Measurements from ENCODE around the gene ARHGAP24. TPM values are rescaled to one million over a fixed set of nuclear protein-coding genes. Genes with fewer than 3 reads are reported as not detected.
A peak's percentile ranks its signal among the peaks of the same experiment; 100 is the strongest.

The ARHGAP24 gene
- total RNA-seq, 1 experiment from 2014 or later: 5.4 TPM

- DNase-seq (ENCODE audit: low read depth in 1 of 2, low spot score in 2 of 2): no peak
- no peaks in the 10 kb centered on the region for H3K36me3 ChIP-seq
- no peak overlapping the region for H3K4me3 ChIP-seq
- H3K27ac ChIP-seq: no peak overlapping the region
- H3K27me3 ChIP-seq (replicated peaks): no peaks in the 10 kb centered on the region
- H3K9me3 ChIP-seq (replicated peaks): no peaks in the 10 kb centered on the region
- H3K4me1 ChIP-seq (replicated peaks): no peaks in the 10 kb centered on the region
Observed at GRCh38 chr4:85755285-85755684, 280.3 kb downstream of the ARHGAP24 start.

- Histone ChIP-seq H3K27me3 (replicated peaks) (no peaks in the 10 kb centered on the region), H3K36me3 (no peaks in the 10 kb centered on the region), H3K4me1 (replicated peaks) (peaks cover 5% of the 10 kb centered on the region), H3K4me3 (no peak overlapping the region), H3K27ac (no peak overlapping the region), H3K9me3 (replicated peaks) (no peaks in the 10 kb centered on the region)
- peak in 1 of 2 experiments; percentile 7 for DNase-seq (ENCODE audit: low read depth in 1 of 2, low spot score in 2 of 2)
Observed at GRCh38 chr4:85756938-85757337, 282.0 kb downstream of the ARHGAP24 start.

- Histone ChIP-seq H3K27me3 (replicated peaks) (no peaks in the 10 kb centered on the region), H3K27ac (no peak overlapping the region), H3K36me3 (no peaks in the 10 kb centered on the region), H3K9me3 (replicated peaks) (no peaks in the 10 kb centered on the region), H3K4me1 (replicated peaks) (peaks cover 23% of the 10 kb centered on the region), H3K4me3 (no peak overlapping the region)
- no peak for DNase-seq (ENCODE audit: low read depth in 1 of 2, low spot score in 2 of 2)
Observed at GRCh38 chr4:85759388-85759787, 284.4 kb downstream of the ARHGAP24 start.

GRCh38 chr4:85760511-85760910 lies 285.6 kb downstream of the ARHGAP24 start:
- Histone ChIP-seq H3K27ac (no peak overlapping the region), H3K36me3 (no peaks in the 10 kb centered on the region), H3K4me3 (no peak overlapping the region), H3K9me3 (replicated peaks) (no peaks in the 10 kb centered on the region), H3K27me3 (replicated peaks) (no peaks in the 10 kb centered on the region), H3K4me1 (replicated peaks) (peaks cover 23% of the 10 kb centered on the region)
- DNase-seq (ENCODE audit: low read depth in 1 of 2, low spot score in 2 of 2): no peak

GRCh38 chr4:85761803-85762528 lies 287.0 kb downstream of the ARHGAP24 start:
- Histone ChIP-seq H3K4me1 (replicated peaks) (peaks cover 23% of the 10 kb centered on the region), H3K27ac (peak overlapping the region; percentile 38), H3K36me3 (no peaks in the 10 kb centered on the region), H3K9me3 (replicated peaks) (no peaks in the 10 kb centered on the region), H3K4me3 (no peak overlapping the region), H3K27me3 (replicated peaks) (no peaks in the 10 kb centered on the region)
- no peak for DNase-seq (ENCODE audit: low read depth in 1 of 2, low spot score in 2 of 2)

GRCh38 chr4:85762529-85762871 lies 287.6 kb downstream of the ARHGAP24 start:
- DNase-seq (ENCODE audit: low read depth in 1 of 2, low spot score in 2 of 2): peak in 1 of 2 experiments; percentile 28
- H3K4me3 ChIP-seq: no peak overlapping the region
- H3K27ac ChIP-seq: peak overlapping the region; percentile 38
- no peaks in the 10 kb centered on the region for H3K9me3 ChIP-seq (replicated peaks)
- peaks cover 23% of the 10 kb centered on the region for H3K4me1 ChIP-seq (replicated peaks)
- H3K36me3 ChIP-seq: no peaks in the 10 kb centered on the region
- H3K27me3 ChIP-seq (replicated peaks): no peaks in the 10 kb centered on the region

- peak overlapping the region; percentile 38 for H3K27ac ChIP-seq
Observed at GRCh38 chr4:85763202-85763601, 288.3 kb downstream of the ARHGAP24 start.

GRCh38 chr4:85767649-85768048 lies 292.7 kb downstream of the ARHGAP24 start:
- no peaks in the 10 kb centered on the region for H3K27me3 ChIP-seq (replicated peaks)
- H3K27ac ChIP-seq: no peak overlapping the region
- no peaks in the 10 kb centered on the region for H3K36me3 ChIP-seq
- no peaks in the 10 kb centered on the region for H3K9me3 ChIP-seq (replicated peaks)
- DNase-seq (ENCODE audit: low read depth in 1 of 2, low spot score in 2 of 2): no peak
- H3K4me1 ChIP-seq (replicated peaks): peaks cover 10% of the 10 kb centered on the region
- H3K4me3 ChIP-seq: no peak overlapping the region

More at GRCh38 chr4:85763202-85763601, 288.3 kb downstream of the ARHGAP24 start:
- no peak overlapping the region for H3K4me3 ChIP-seq
- H3K27me3 ChIP-seq (replicated peaks): no peaks in the 10 kb centered on the region
- H3K36me3 ChIP-seq: no peaks in the 10 kb centered on the region
- DNase-seq (ENCODE audit: low read depth in 1 of 2, low spot score in 2 of 2): no peak
- no peaks in the 10 kb centered on the region for H3K9me3 ChIP-seq (replicated peaks)
- H3K4me1 ChIP-seq (replicated peaks): peaks cover 23% of the 10 kb centered on the region

- Histone ChIP-seq H3K27ac (no peak overlapping the region), H3K36me3 (no peaks in the 10 kb centered on the region), H3K9me3 (replicated peaks) (no peaks in the 10 kb centered on the region), H3K4me1 (replicated peaks) (no peaks in the 10 kb centered on the region), H3K27me3 (replicated peaks) (no peaks in the 10 kb centered on the region), H3K4me3 (no peak overlapping the region)
- no peak for DNase-seq (ENCODE audit: low read depth in 1 of 2, low spot score in 2 of 2)
Observed at GRCh38 chr4:85769009-85769408, 294.1 kb downstream of the ARHGAP24 start.

GRCh38 chr4:85772470-85772869 lies 297.5 kb downstream of the ARHGAP24 start:
- H3K36me3 ChIP-seq: no peaks in the 10 kb centered on the region
- H3K4me1 ChIP-seq (replicated peaks): peaks cover 12% of the 10 kb centered on the region
- no peaks in the 10 kb centered on the region for H3K27me3 ChIP-seq (replicated peaks)
- no peaks in the 10 kb centered on the region for H3K9me3 ChIP-seq (replicated peaks)
- H3K4me3 ChIP-seq: no peak overlapping the region
- H3K27ac ChIP-seq: no peak overlapping the region
- no peak for DNase-seq (ENCODE audit: low read depth in 1 of 2, low spot score in 2 of 2)

GRCh38 chr4:85773372-85773771 lies 298.4 kb downstream of the ARHGAP24 start:
- DNase-seq (ENCODE audit: low read depth in 1 of 2, low spot score in 2 of 2): no peak
- Histone ChIP-seq H3K4me3 (no peak overlapping the region), H3K36me3 (no peaks in the 10 kb centered on the region), H3K4me1 (replicated peaks) (peaks cover 12% of the 10 kb centered on the region), H3K9me3 (replicated peaks) (no peaks in the 10 kb centered on the region), H3K27ac (no peak overlapping the region), H3K27me3 (replicated peaks) (no peaks in the 10 kb centered on the region)

- no peak for DNase-seq (ENCODE audit: low read depth in 1 of 2, low spot score in 2 of 2)
Observed at GRCh38 chr4:85774000-85774399, 299.1 kb downstream of the ARHGAP24 start.

GRCh38 chr4:85774489-85774888 lies 299.5 kb downstream of the ARHGAP24 start:
- Histone ChIP-seq H3K4me3 (no peak overlapping the region), H3K36me3 (no peaks in the 10 kb centered on the region), H3K27ac (no peak overlapping the region), H3K4me1 (replicated peaks) (peaks cover 12% of the 10 kb centered on the region), H3K9me3 (replicated peaks) (no peaks in the 10 kb centered on the region), H3K27me3 (replicated peaks) (no peaks in the 10 kb centered on the region)
- no peak for DNase-seq (ENCODE audit: low read depth in 1 of 2, low spot score in 2 of 2)

More at GRCh38 chr4:85774000-85774399, 299.1 kb downstream of the ARHGAP24 start:
- no peaks in the 10 kb centered on the region for H3K9me3 ChIP-seq (replicated peaks)
- no peaks in the 10 kb centered on the region for H3K36me3 ChIP-seq
- H3K4me1 ChIP-seq (replicated peaks): peaks cover 12% of the 10 kb centered on the region
- H3K27ac ChIP-seq: no peak overlapping the region
- no peak overlapping the region for H3K4me3 ChIP-seq
- no peaks in the 10 kb centered on the region for H3K27me3 ChIP-seq (replicated peaks)

GRCh38 chr4:85776096-85776495 lies 301.1 kb downstream of the ARHGAP24 start:
- no peak for DNase-seq (ENCODE audit: low read depth in 1 of 2, low spot score in 2 of 2)
- no peaks in the 10 kb centered on the region for H3K9me3 ChIP-seq (replicated peaks)
- H3K4me1 ChIP-seq (replicated peaks): peaks cover 16% of the 10 kb centered on the region
- no peaks in the 10 kb centered on the region for H3K27me3 ChIP-seq (replicated peaks)
- H3K27ac ChIP-seq: 0 out of 2 replicates have a peak overlapping the region, but pooled peaks have one; percentile 6
- H3K4me3 ChIP-seq: no peak overlapping the region
- no peaks in the 10 kb centered on the region for H3K36me3 ChIP-seq

- Histone ChIP-seq H3K27ac (0 out of 2 replicates have a peak overlapping the region, but pooled peaks have one; percentile 6), H3K4me3 (no peak overlapping the region), H3K4me1 (replicated peaks) (peaks cover 16% of the 10 kb centered on the region), H3K9me3 (replicated peaks) (no peaks in the 10 kb centered on the region), H3K36me3 (no peaks in the 10 kb centered on the region), H3K27me3 (replicated peaks) (no peaks in the 10 kb centered on the region)
- DNase-seq (ENCODE audit: low read depth in 1 of 2, low spot score in 2 of 2): no peak
Observed at GRCh38 chr4:85776579-85776978, 301.6 kb downstream of the ARHGAP24 start.
